ENCODE measurements around the gene PSMG3.
A peak's percentile ranks its signal among the peaks of the same experiment; 100 is the strongest.

The PSMG3 gene, protein sequence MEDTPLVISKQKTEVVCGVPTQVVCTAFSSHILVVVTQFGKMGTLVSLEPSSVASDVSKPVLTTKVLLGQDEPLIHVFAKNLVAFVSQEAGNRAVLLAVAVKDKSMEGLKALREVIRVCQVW

DNA sequence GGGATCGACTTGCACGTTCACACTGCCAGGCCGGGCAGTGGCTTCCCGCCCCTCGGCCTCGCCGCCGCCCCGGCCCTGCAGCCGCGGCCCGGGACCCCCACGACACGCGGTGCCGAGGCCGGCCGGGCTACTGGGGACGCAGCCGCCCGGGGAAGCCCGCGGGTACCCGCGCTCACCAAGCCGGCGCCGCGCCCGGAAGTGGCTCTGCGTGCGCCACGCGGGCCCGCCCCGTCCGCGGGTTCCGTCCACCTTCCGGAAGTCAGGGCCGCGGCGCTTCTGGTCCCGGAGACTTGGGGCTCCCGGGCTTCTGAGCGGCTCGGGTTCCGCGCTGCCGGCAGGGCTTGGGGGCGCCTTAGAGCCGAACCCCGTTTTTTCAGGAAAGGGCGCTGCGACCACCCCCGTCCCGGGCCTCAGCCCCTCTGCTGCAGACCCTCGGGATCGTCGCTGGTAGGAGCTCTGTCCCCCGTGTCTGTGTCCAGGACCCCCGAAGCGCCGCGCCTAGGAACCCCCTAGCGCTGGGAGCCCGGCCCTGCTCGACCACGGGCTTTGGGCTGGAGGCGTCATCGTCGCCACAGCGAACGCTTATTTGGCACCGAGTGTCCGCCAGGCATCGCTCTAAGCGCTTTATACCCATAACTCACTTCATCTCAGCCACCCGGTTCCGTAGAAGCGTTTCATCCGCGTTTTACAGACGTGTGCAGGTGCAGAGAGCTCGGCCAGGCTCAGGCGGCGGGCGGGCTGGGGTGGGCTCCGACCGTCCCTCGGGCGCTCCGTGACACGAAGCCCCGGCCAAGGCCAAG lies at the start of gene PSMG3:
PSMG3 (minus strand) TSS at position 200 of the 800 bp plus-strand sequence. CDS start 693 bp downstream, outside the sequence.
- DNase-seq (ENCODE audit: low spot score) = peak; percentile 98

DNA sequence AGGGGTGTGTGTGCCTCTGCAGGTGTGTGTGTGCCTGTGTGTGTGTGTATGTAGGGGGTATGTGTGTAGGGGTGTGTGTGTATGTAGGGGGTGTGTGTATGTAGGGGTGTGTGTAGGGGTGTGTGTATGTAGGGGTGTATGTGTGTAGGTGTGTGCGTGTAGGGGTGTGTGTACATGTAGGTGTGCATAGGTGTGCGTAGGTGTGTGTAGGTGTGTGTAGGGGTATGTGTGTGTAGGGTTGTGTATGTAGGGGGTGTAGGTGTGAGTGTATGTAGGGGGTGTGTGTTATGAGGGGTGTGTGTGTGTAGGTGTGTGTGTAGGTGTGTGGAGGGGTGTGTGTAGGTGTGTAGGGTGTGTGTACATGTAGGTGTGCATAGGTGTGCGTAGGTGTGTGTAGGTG lies 48.6 kb upstream of the PSMG3 start:
- TF ChIP-seq, protein P1, sequence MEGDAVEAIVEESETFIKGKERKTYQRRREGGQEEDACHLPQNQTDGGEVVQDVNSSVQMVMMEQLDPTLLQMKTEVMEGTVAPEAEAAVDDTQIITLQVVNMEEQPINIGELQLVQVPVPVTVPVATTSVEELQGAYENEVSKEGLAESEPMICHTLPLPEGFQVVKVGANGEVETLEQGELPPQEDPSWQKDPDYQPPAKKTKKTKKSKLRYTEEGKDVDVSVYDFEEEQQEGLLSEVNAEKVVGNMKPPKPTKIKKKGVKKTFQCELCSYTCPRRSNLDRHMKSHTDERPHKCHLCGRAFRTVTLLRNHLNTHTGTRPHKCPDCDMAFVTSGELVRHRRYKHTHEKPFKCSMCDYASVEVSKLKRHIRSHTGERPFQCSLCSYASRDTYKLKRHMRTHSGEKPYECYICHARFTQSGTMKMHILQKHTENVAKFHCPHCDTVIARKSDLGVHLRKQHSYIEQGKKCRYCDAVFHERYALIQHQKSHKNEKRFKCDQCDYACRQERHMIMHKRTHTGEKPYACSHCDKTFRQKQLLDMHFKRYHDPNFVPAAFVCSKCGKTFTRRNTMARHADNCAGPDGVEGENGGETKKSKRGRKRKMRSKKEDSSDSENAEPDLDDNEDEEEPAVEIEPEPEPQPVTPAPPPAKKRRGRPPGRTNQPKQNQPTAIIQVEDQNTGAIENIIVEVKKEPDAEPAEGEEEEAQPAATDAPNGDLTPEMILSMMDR (IDR thresholded peaks at IDR 0.05; ENCODE audit: extremely low read depth, missing control alignments) = no peak
- no peak for DNase-seq (ENCODE audit: low spot score)

More for the DNA sequence above, at the start of gene PSMG3:
- TF ChIP-seq, protein P1 (IDR thresholded peaks at IDR 0.05; ENCODE audit: extremely low read depth, missing control alignments) = no peak

DNA sequence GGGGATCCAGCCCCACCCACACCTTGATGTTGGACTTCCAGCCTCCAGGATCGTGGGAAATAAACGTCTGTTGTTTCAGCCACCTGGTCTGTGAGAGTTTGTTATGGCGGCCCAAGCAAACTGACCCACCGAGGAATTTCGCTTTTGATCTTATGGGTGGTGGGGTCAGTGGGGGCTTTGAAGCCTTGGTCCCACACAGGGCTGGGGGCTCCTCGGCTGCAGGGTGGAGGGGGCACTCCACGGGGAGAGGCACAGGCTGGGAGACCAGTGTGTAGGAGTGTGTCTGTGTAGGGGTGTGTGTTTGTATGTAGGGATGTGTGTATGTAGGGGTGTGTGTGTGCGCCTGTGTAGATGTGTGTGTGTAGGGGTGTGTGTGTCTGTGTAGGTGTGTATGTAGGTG lies 48.1 kb upstream of the PSMG3 start:
- TF ChIP-seq, protein P1 (IDR thresholded peaks at IDR 0.05; ENCODE audit: extremely low read depth, missing control alignments) = no peak
- no peak for DNase-seq (ENCODE audit: low spot score)

- TF ChIP-seq, protein P1 (IDR thresholded peaks at IDR 0.05; ENCODE audit: extremely low read depth, missing control alignments) = no peak
Measured at GRCh38 chr7:1616741-1617140, 46.9 kb upstream of the PSMG3 start.

GRCh38 chr7:1611708-1612241 lies 41.9 kb upstream of the PSMG3 start:
- no peak for DNase-seq (ENCODE audit: low spot score)

More at GRCh38 chr7:1616741-1617140, 46.9 kb upstream of the PSMG3 start:
- no peak for DNase-seq (ENCODE audit: low spot score)

GRCh38 chr7:1610678-1611302 lies 41.0 kb upstream of the PSMG3 start:
- TF ChIP-seq, protein P1 (IDR thresholded peaks at IDR 0.05; ENCODE audit: extremely low read depth, missing control alignments) = no peak
- no peak for DNase-seq (ENCODE audit: low spot score)

More at GRCh38 chr7:1611708-1612241, 41.9 kb upstream of the PSMG3 start:
- TF ChIP-seq, protein P1 (IDR thresholded peaks at IDR 0.05; ENCODE audit: extremely low read depth, missing control alignments) = no peak

All from GM20000 (cell line).